ENCODE results near the gene PCDHGB7. TPM values are rescaled to one million over a fixed set of nuclear protein-coding genes. Genes with fewer than 3 reads are reported as not detected.

Gene PCDHGB7
- polyA plus RNA-seq, 1 donor (not counting 4 experiments of a cell fraction or from before 2014, with no cell fraction given): 0.69 TPM

GRCh38 chr5:141439411-141440141 lies 22.1 kb downstream of the PCDHGB7 start:
- H3K36me3 ChIP-seq (ENCODE audit: control insufficient read depth in 2 of 2, extremely low read depth in 1 of 2, insufficient read depth in 2 of 2, low read length in 2 of 2): no peaks in the 10 kb centered on the region
- H3K4me3 ChIP-seq (ENCODE audit: control insufficient read depth in 2 of 3, extremely low read depth in 1 of 3, insufficient read depth in 2 of 3, low read depth in 1 of 3, low read length in 3 of 3): no peak overlapping the region
- TF ChIP-seq CTCF (optimal IDR thresholded peaks at IDR 0.05 in 1 of 3, IDR thresholded peaks at IDR 0.05 in 1 of 3, conservative IDR thresholded peaks at IDR 0.05 in 1 of 3; ENCODE audit: extremely low read depth in 1 of 3, insufficient read depth in 2 of 3, low read length in 3 of 3): no peak
- TF ChIP-seq EZH2 (IDR thresholded peaks at IDR 0.05; ENCODE audit: low read length): no peak
- H2AFZ ChIP-seq (ENCODE audit: control insufficient read depth, low read length): no peak overlapping the region
- FAIRE-seq: no peak
- H3K9me3 ChIP-seq (ENCODE audit: control insufficient read depth, low read depth, low read length): peaks cover 7% of the 10 kb centered on the region
- no peaks in the 10 kb centered on the region for H3K4me1 ChIP-seq (ENCODE audit: control insufficient read depth, extremely low read depth, insufficient read depth, low read length)
- H3K27me3 ChIP-seq (ENCODE audit: control insufficient read depth, extremely low read depth, insufficient read depth, low read length): no peaks in the 10 kb centered on the region
- dilution Hi-C loops (cut with MboI; ENCODE audit: extremely low pct_ligation_motif_present, low sequenced_read_pairs): no loop called here
- no peak overlapping the region for H3K27ac ChIP-seq (ENCODE audit: control insufficient read depth, insufficient read depth, low read length)
- H3K79me2 ChIP-seq (ENCODE audit: control insufficient read depth, insufficient read depth, low read length): no peaks in the 10 kb centered on the region
- no peaks in the 10 kb centered on the region for H3K9me1 ChIP-seq (ENCODE audit: control insufficient read depth, extremely low read depth, insufficient read depth, low read length)
- H3K4me2 ChIP-seq (ENCODE audit: control insufficient read depth, extremely low read depth, insufficient read depth, low read depth, low read length): no peak overlapping the region
- DNase-seq (ENCODE audit: low read depth, low spot score): no peak
- no peaks in the 10 kb centered on the region for H4K20me1 ChIP-seq (ENCODE audit: control insufficient read depth, extremely low read depth, insufficient read depth, low read length)
- no peak overlapping the region for H3K9ac ChIP-seq (ENCODE audit: control insufficient read depth, extremely low read depth, insufficient read depth, low read length)

GRCh38 chr5:141440341-141440740 lies 22.9 kb downstream of the PCDHGB7 start:
- Histone ChIP-seq H4K20me1 (ENCODE audit: control insufficient read depth, extremely low read depth, insufficient read depth, low read length) (no peaks in the 10 kb centered on the region), H3K4me1 (ENCODE audit: control insufficient read depth, extremely low read depth, insufficient read depth, low read length) (no peaks in the 10 kb centered on the region), H3K9me1 (ENCODE audit: control insufficient read depth, extremely low read depth, insufficient read depth, low read length) (no peaks in the 10 kb centered on the region), H3K79me2 (ENCODE audit: control insufficient read depth, insufficient read depth, low read length) (no peaks in the 10 kb centered on the region), H2AFZ (ENCODE audit: control insufficient read depth, low read length) (no peak overlapping the region), H3K4me2 (ENCODE audit: control insufficient read depth, extremely low read depth, insufficient read depth, low read depth, low read length) (no peak overlapping the region), H3K27me3 (ENCODE audit: control insufficient read depth, extremely low read depth, insufficient read depth, low read length) (no peaks in the 10 kb centered on the region), H3K4me3 (ENCODE audit: control insufficient read depth in 2 of 3, extremely low read depth in 1 of 3, insufficient read depth in 2 of 3, low read depth in 1 of 3, low read length in 3 of 3) (no peak overlapping the region), H3K9ac (ENCODE audit: control insufficient read depth, extremely low read depth, insufficient read depth, low read length) (no peak overlapping the region), H3K27ac (ENCODE audit: control insufficient read depth, insufficient read depth, low read length) (no peak overlapping the region), H3K36me3 (ENCODE audit: control insufficient read depth in 2 of 2, extremely low read depth in 1 of 2, insufficient read depth in 2 of 2, low read length in 2 of 2) (no peaks in the 10 kb centered on the region), H3K9me3 (ENCODE audit: control insufficient read depth, low read depth, low read length) (peaks cover 7% of the 10 kb centered on the region)
- FAIRE-seq: no peak
- TF ChIP-seq CTCF (optimal IDR thresholded peaks at IDR 0.05 in 1 of 3, IDR thresholded peaks at IDR 0.05 in 1 of 3, conservative IDR thresholded peaks at IDR 0.05 in 1 of 3; ENCODE audit: extremely low read depth in 1 of 3, insufficient read depth in 2 of 3, low read length in 3 of 3) (no peak), EZH2 (IDR thresholded peaks at IDR 0.05; ENCODE audit: low read length) (no peak)
- dilution Hi-C loops (cut with MboI; ENCODE audit: extremely low pct_ligation_motif_present, low sequenced_read_pairs): no loop called here
- DNase-seq (ENCODE audit: low read depth, low spot score): no peak
